ENCODE data around the gene LYAR. TPM values are rescaled to one million over a fixed set of nuclear protein-coding genes. Genes with fewer than 3 reads are reported as not detected.
"Not testable (repeated sequence)": the region's sequence is repeated elsewhere in the genome, so short reads cannot be mapped to it uniquely, and the experiment has no call there.

LYAR gene
- total RNA-seq, 4 donors from 2014 or later, result 9.9 to 26.6 (median 23.1) TPM

DNA sequence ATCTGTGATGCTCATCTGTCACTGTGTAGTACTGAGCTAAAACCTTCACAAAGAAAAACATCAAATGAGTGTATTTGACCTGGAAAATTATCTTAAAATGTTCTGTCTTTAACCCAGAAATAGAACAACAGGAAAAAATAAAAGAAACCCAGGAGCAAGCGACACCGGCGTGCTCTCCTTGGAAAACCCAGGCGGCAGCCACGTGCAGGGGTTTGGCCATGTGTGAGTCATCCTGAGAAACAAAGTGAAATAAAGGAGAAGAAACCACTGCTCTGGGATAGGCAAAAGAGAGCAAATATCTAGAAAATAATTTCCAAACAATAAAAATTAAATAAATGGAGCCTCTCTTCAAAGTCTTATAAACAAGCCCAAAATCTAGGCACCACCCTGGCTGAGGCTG is 22.0 kb downstream of the LYAR start:
- Histone ChIP-seq H3K4me3 (no peak overlapping the region), H3K4me1 (no peaks in the 10 kb centered on the region), H3K9me3 (no peaks in the 10 kb centered on the region), H3K36me3 (peaks cover 0 to 39% of the 10 kb centered on the region in 2 donors), H3K27me3 (no peaks in the 10 kb centered on the region), H3K27ac (no peak overlapping the region)
- ATAC-seq (no peak), DNase-seq (no peak)
- intact Hi-C loops (cut with DNase I; ENCODE audit: low total_unique reads) (no loop called here), in situ Hi-C loops (cut with MboI; ENCODE audit: low sequenced_read_pairs in 4 of 4) (loop anchor here in 1 of 4 donors (25.0 kb wide), 1 partner anchor 269 kb away; the partner anchor contains the start of gene STX18)
- TF ChIP-seq, protein P1, sequence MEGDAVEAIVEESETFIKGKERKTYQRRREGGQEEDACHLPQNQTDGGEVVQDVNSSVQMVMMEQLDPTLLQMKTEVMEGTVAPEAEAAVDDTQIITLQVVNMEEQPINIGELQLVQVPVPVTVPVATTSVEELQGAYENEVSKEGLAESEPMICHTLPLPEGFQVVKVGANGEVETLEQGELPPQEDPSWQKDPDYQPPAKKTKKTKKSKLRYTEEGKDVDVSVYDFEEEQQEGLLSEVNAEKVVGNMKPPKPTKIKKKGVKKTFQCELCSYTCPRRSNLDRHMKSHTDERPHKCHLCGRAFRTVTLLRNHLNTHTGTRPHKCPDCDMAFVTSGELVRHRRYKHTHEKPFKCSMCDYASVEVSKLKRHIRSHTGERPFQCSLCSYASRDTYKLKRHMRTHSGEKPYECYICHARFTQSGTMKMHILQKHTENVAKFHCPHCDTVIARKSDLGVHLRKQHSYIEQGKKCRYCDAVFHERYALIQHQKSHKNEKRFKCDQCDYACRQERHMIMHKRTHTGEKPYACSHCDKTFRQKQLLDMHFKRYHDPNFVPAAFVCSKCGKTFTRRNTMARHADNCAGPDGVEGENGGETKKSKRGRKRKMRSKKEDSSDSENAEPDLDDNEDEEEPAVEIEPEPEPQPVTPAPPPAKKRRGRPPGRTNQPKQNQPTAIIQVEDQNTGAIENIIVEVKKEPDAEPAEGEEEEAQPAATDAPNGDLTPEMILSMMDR (IDR thresholded peaks at IDR 0.05 in 4 of 5, conservative IDR thresholded peaks at IDR 0.05 in 1 of 5), result no peak
- no peak for TF ChIP-seq POLR2A (IDR thresholded peaks at IDR 0.05)

DNA sequence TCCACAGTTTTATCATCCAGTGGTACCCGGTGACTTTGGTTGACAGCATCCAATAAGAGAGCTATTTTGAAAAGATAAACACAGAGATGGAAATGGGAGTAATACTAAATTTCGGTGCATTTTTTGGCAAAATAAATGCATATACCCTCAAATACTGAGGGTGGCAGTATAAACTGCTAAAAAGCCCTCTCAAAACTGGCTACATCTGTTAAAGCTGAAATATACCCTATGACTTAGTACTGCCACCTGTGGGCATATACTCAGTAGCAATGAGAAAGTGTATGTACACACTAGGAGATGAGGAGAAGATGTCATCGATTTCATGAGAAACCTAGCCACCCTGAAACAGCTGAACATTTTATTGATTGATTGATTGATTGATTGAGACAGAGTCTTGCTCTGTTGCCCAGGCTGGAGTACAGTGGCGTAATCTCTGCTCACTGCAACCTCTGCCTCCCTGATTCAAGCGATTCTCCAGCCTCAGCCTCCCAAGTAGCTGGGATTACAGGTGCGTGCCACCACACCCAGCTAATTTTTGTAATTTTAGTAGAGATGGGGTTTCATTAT is 29.7 kb downstream of the LYAR start:
- in situ Hi-C loops (cut with MboI; ENCODE audit: low sequenced_read_pairs in 4 of 4), result loop anchor here in 1 of 4 donors (25.0 kb wide), 1 partner anchor 277 kb away; the partner anchor contains the start of gene STX18
- Histone ChIP-seq H3K27me3 (no peaks in the 10 kb centered on the region), H3K27ac (no peak overlapping the region), H3K36me3 (no peaks in the 10 kb centered on the region), H3K9me3 (no peaks in the 10 kb centered on the region), H3K4me1 (no peaks in the 10 kb centered on the region), H3K4me3 (no peak overlapping the region)
- TF ChIP-seq, protein P1 (IDR thresholded peaks at IDR 0.05 in 4 of 5, conservative IDR thresholded peaks at IDR 0.05 in 1 of 5), result peak in 2 of 5 experiments; percentile 10 to 19
- no peak for TF ChIP-seq POLR2A (IDR thresholded peaks at IDR 0.05)
- ATAC-seq (peak in 1 of 2 donors; percentile 39), DNase-seq (no peak)
- intact Hi-C loops (cut with DNase I; ENCODE audit: low total_unique reads), result no loop called here

DNA sequence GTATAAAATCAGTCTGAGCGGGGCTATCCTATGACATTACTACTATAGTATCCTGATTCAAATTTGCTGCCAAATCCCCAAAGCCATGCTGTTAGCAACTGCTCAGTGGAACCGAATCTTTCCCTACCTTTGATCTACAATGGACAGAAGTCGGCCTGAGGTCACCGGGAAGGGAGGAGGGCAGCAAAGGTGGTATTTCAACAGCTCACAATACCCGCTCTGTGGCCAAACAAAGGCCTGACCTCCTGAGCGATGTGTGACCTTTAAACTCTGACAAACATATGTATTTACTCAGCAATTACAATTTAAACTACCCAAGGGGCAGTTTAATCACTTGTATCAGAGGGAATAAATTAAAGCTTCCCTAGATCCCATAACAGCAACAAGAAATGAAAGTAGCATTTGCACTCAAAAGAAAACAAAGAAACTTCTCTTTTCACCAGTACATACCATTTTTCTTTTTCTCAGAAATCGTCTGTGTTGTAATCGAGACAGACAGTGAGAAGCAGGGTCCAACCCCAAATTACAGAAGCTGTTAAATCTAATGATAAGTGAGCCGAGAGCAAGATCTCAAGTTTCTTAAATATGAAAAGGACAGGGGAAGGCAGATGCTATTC is 30.4 kb downstream of the LYAR start:
- no peaks in the 10 kb centered on the region for H3K36me3 ChIP-seq
- TF ChIP-seq, protein P1 (IDR thresholded peaks at IDR 0.05 in 4 of 5, conservative IDR thresholded peaks at IDR 0.05 in 1 of 5), result no peak
- TF ChIP-seq POLR2A (IDR thresholded peaks at IDR 0.05), result no peak
- no peak for ATAC-seq
- H3K27ac ChIP-seq, result no peak overlapping the region
- in situ Hi-C loops (cut with MboI; ENCODE audit: low sequenced_read_pairs in 4 of 4), result loop anchor here in 3 of 4 donors (10.0 to 25.0 kb wide), 2 partner anchors 75 to 278 kb away; partner anchors contain the start of gene STX18 (in 1 of the 3)
- no peak overlapping the region for H3K4me3 ChIP-seq
- intact Hi-C loops (cut with DNase I; ENCODE audit: low total_unique reads), result no loop called here
- H3K27me3 ChIP-seq, result no peaks in the 10 kb centered on the region
- no peak for DNase-seq
- H3K4me1 ChIP-seq, result no peaks in the 10 kb centered on the region
- no peaks in the 10 kb centered on the region for H3K9me3 ChIP-seq

DNA sequence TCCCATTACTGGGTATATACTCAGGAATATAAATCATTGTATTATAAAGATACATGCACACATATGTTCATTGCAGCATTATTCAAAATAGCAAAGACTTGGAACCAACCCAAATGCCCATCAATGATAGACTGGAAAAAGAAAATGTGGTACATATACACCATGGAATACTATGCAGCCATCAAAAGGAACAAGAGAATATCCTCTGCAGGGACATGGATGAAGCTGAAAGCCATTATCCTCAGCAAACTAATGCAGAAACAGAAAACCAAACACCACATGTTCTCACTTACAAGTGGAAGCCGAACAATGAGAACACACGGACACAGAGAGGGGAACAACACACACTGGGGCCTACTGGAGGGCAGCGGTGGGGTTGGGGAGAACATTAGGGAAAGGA is 32.2 kb downstream of the LYAR start:
- in situ Hi-C loops (cut with MboI; ENCODE audit: low sequenced_read_pairs in 4 of 4), result loop anchor here in 3 of 4 donors (10.0 to 25.0 kb wide), 2 partner anchors 77 to 280 kb away; partner anchors contain the start of gene STX18 (in 1 of the 3)
- H3K27ac ChIP-seq; ATAC-seq; H3K27me3 ChIP-seq; intact Hi-C loops (cut with DNase I; ENCODE audit: low total_unique reads); DNase-seq; H3K4me3 ChIP-seq; H3K4me1 ChIP-seq; H3K9me3 ChIP-seq; H3K36me3 ChIP-seq: not testable (repeated sequence)

DNA sequence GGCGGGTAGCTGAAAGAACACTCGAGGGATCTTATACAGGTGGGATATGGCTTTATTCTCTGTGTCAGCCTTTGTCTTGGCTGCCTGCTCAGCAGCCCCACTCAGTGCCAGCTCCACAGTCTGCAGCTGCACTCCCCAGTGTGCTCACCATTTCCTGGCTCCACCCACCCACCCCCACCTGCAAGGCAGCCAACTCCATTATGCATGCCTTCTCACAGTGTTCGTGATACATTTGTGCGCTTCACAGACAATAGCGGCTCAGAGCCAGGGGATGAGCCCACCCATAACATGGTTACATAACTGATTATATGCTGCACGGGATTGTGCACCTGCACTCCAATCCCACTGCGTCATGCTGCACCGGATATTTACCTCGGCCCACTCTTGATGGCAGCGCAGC is 33.2 kb downstream of the LYAR start:
- DNase-seq (no peak), ATAC-seq (no peak)
- TF ChIP-seq, protein P1 (IDR thresholded peaks at IDR 0.05 in 4 of 5, conservative IDR thresholded peaks at IDR 0.05 in 1 of 5), result no peak
- no peak for TF ChIP-seq POLR2A (IDR thresholded peaks at IDR 0.05)
- intact Hi-C loops (cut with DNase I; ENCODE audit: low total_unique reads) (no loop called here), in situ Hi-C loops (cut with MboI; ENCODE audit: low sequenced_read_pairs in 4 of 4) (loop anchor here in 3 of 4 donors (10.0 to 25.0 kb wide), 2 partner anchors 78 to 281 kb away; partner anchors contain the start of gene STX18 (in 1 of the 3))
- no peaks in the 10 kb centered on the region for H3K36me3 ChIP-seq
- no peak overlapping the region for H3K4me3 ChIP-seq
- H3K9me3 ChIP-seq, result no peaks in the 10 kb centered on the region
- no peaks in the 10 kb centered on the region for H3K4me1 ChIP-seq
- no peaks in the 10 kb centered on the region for H3K27me3 ChIP-seq
- H3K27ac ChIP-seq, result no peak overlapping the region

Measured in gastrocnemius medialis (tissue), 4 donors.